ENCODE data around the gene GAS2L3. TPM values are rescaled to one million over a fixed set of nuclear protein-coding genes. Genes with fewer than 3 reads are reported as not detected.
"Not testable (repeated sequence)": the region's sequence is repeated elsewhere in the genome, so short reads cannot be mapped to it uniquely, and the experiment has no call there.

GAS2L3 gene
- total RNA-seq, 1 experiment from 2014 or later = 31.9 TPM

- H3K27me3 ChIP-seq (ENCODE audit: insufficient read depth, low read depth) = no peaks in the 10 kb centered on the region
- H3K27ac ChIP-seq = no peak overlapping the region
- TF ChIP-seq CTCF (conservative IDR thresholded peaks at IDR 0.05) = no peak
- TF ChIP-seq EZH2 (IDR thresholded peaks at IDR 0.05; ENCODE audit: low read depth) = no peak
- ChIA-PET POLR2A (ENCODE audit: unreplicated experiment) (no interaction called here), CTCF (no interaction called here)
- H4K20me1 ChIP-seq (ENCODE audit: insufficient read depth) = no peaks in the 10 kb centered on the region
- H3K36me3 ChIP-seq (ENCODE audit: low read depth) = no peaks in the 10 kb centered on the region
- H3K9me2 ChIP-seq (ENCODE audit: insufficient read depth) = no peaks in the 10 kb centered on the region
- DNase-seq = no peak
- H3K4me2 ChIP-seq = no peak overlapping the region
- H3K9me3 ChIP-seq (ENCODE audit: insufficient read depth, low read depth) = no peaks in the 10 kb centered on the region
- H3K4me3 ChIP-seq = no peak overlapping the region
- H3F3A ChIP-seq (ENCODE audit: insufficient read depth, low read depth) = no peaks in the 10 kb centered on the region
- no TSS peak for BruUV-seq (replicated peaks)
- H3K79me2 ChIP-seq (ENCODE audit: low read depth) = no peaks in the 10 kb centered on the region
- no peaks in the 10 kb centered on the region for H3K4me1 ChIP-seq (replicated peaks; ENCODE audit: insufficient read depth)
- H2AFZ ChIP-seq = no peak overlapping the region
- intact Hi-C loops (cut with micrococcal nuclease; ENCODE audit: unreplicated experiment) = no loop called here
Observed at GRCh38 chr12:100624571-100624970, 51.1 kb downstream of the GAS2L3 start.

- ChIA-PET POLR2A (ENCODE audit: unreplicated experiment) (interaction anchor here (0.5 to 0.6 kb wide), 2 partner anchors 59 to 427 kb away, joined by 3 to 4 read pairs; partner anchors contain the start of gene GAS2L3), CTCF (no interaction called here)
- Histone ChIP-seq H3K36me3 (ENCODE audit: low read depth) (no peaks in the 10 kb centered on the region), H3K9me3 (ENCODE audit: insufficient read depth, low read depth) (no peaks in the 10 kb centered on the region), H2AFZ (no peak overlapping the region), H3K27me3 (ENCODE audit: insufficient read depth, low read depth) (no peaks in the 10 kb centered on the region), H3K79me2 (ENCODE audit: low read depth) (no peaks in the 10 kb centered on the region), H3F3A (ENCODE audit: insufficient read depth, low read depth) (no peaks in the 10 kb centered on the region), H3K9me2 (ENCODE audit: insufficient read depth) (no peaks in the 10 kb centered on the region), H4K20me1 (ENCODE audit: insufficient read depth) (no peaks in the 10 kb centered on the region), H3K4me3 (no peak overlapping the region), H3K4me1 (replicated peaks; ENCODE audit: insufficient read depth) (no peaks in the 10 kb centered on the region), H3K4me2 (no peak overlapping the region), H3K27ac (no peak overlapping the region)
- BruUV-seq (replicated peaks) = no TSS peak
- intact Hi-C loops (cut with micrococcal nuclease; ENCODE audit: unreplicated experiment) = no loop called here
- TF ChIP-seq EZH2 (IDR thresholded peaks at IDR 0.05; ENCODE audit: low read depth) (no peak), CTCF (conservative IDR thresholded peaks at IDR 0.05) (no peak)
- DNase-seq = no peak
Observed at GRCh38 chr12:100632445-100632892, 59.0 kb downstream of the GAS2L3 start.

- H3K4me3 ChIP-seq; BruUV-seq (replicated peaks); CTCF ChIA-PET; H3K79me2 ChIP-seq (ENCODE audit: low read depth); DNase-seq; H3K9me2 ChIP-seq (ENCODE audit: insufficient read depth); H3K36me3 ChIP-seq (ENCODE audit: low read depth); H4K20me1 ChIP-seq (ENCODE audit: insufficient read depth); H3K4me1 ChIP-seq (replicated peaks; ENCODE audit: insufficient read depth); H3K27me3 ChIP-seq (ENCODE audit: insufficient read depth, low read depth); intact Hi-C loops (cut with micrococcal nuclease; ENCODE audit: unreplicated experiment); H3K4me2 ChIP-seq; H3F3A ChIP-seq (ENCODE audit: insufficient read depth, low read depth); H3K27ac ChIP-seq; H2AFZ ChIP-seq; H3K9me3 ChIP-seq (ENCODE audit: insufficient read depth, low read depth): not testable (repeated sequence)
- POLR2A ChIA-PET (ENCODE audit: unreplicated experiment) = interaction anchor here (0.6 kb wide), 1 partner anchor 426 kb away, joined by 3 read pairs; no protein-coding TSS in a partner anchor
Observed at GRCh38 chr12:100633082-100633785, 59.8 kb downstream of the GAS2L3 start.

- H3K27me3 ChIP-seq (ENCODE audit: insufficient read depth, low read depth) = peaks cover 43% of the 10 kb centered on the region
- H2AFZ ChIP-seq = no peak overlapping the region
- H4K20me1 ChIP-seq (ENCODE audit: insufficient read depth) = no peaks in the 10 kb centered on the region
- no peaks in the 10 kb centered on the region for H3K79me2 ChIP-seq (ENCODE audit: low read depth)
- H3K4me2 ChIP-seq = no peak overlapping the region
- TF ChIP-seq CTCF (conservative IDR thresholded peaks at IDR 0.05) = no peak
- ChIA-PET CTCF (no interaction called here), POLR2A (ENCODE audit: unreplicated experiment) (no interaction called here)
- no peaks in the 10 kb centered on the region for H3K9me3 ChIP-seq (ENCODE audit: insufficient read depth, low read depth)
- H3K4me1 ChIP-seq (replicated peaks; ENCODE audit: insufficient read depth) = no peaks in the 10 kb centered on the region
- intact Hi-C loops (cut with micrococcal nuclease; ENCODE audit: unreplicated experiment) = no loop called here
- H3K27ac ChIP-seq = no peak overlapping the region
- no peak overlapping the region for H3K4me3 ChIP-seq
- no peaks in the 10 kb centered on the region for H3K36me3 ChIP-seq (ENCODE audit: low read depth)
- DNase-seq = no peak
- BruUV-seq (replicated peaks) = no TSS peak
- no peaks in the 10 kb centered on the region for H3K9me2 ChIP-seq (ENCODE audit: insufficient read depth)
- H3F3A ChIP-seq (ENCODE audit: insufficient read depth, low read depth) = no peaks in the 10 kb centered on the region
Observed at GRCh38 chr12:100643246-100643645, 69.8 kb downstream of the GAS2L3 start.
